ENCODE data around the gene RNF13.
A peak's percentile ranks its signal among the peaks of the same experiment; 100 is the strongest.

RNF13 gene

GRCh38 chr3:149964291-149964690 is 151.3 kb downstream of the RNF13 start:
- FAIRE-seq (no peak), DNase-seq (ENCODE audit: insufficient read length, low spot score) (no peak)
- TF ChIP-seq CTCF (IDR thresholded peaks at IDR 0.05; ENCODE audit: insufficient read depth, missing control alignments) = no peak

DNA sequence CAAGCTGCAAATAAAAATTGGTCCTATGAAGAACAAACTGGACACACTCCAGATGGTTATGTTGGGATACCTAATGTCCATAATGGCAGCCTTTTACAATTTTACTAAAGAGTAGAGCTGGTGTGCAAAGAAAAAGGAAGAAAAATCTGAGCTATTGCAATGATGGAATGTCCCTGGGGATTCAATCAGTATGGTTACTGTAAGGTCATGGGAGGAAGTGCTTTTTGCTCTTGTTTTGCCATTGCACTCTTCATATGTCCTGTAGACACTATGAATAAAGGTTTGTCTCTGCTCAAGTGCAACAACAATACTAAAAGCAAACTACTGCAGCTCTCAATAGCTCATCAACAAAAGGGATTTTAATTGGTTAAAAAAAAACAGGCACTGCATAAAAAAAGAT is 152.3 kb downstream of the RNF13 start:
- no peak for TF ChIP-seq CTCF (IDR thresholded peaks at IDR 0.05; ENCODE audit: insufficient read depth, missing control alignments)
- no peak for DNase-seq (ENCODE audit: insufficient read length, low spot score)
- no peak for FAIRE-seq

DNA sequence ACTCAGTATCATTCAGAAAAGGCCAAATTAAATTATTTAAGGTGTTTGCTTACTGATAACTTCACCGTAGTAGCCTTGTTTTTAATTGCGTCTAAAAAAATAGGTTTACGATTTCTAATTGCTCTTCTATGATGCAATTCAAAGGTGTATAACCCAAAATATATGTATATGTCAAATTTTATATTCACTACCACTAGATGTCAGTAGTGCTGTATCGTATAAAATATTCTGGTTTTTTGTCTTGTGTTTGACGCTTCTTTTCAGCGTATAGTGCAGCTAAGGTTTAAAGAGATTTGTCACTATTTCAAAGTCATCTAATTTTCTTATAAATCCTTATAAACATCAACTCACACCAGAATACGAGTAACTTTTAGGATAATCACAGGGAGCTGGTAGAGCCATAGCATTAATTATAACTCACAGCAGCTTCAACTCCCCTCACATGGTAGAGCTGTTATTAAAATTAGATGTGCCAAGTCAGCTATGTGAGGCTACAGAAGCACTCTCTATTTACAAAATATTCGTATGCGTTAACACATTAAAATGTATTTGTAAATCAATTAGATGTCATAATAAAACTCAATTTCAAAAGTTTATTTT is 154.2 kb downstream of the RNF13 start:
- peak; percentile 35 for FAIRE-seq
- TF ChIP-seq CTCF (IDR thresholded peaks at IDR 0.05; ENCODE audit: insufficient read depth, missing control alignments) = peak; percentile 61
- DNase-seq (ENCODE audit: insufficient read length, low spot score) = no peak

DNA sequence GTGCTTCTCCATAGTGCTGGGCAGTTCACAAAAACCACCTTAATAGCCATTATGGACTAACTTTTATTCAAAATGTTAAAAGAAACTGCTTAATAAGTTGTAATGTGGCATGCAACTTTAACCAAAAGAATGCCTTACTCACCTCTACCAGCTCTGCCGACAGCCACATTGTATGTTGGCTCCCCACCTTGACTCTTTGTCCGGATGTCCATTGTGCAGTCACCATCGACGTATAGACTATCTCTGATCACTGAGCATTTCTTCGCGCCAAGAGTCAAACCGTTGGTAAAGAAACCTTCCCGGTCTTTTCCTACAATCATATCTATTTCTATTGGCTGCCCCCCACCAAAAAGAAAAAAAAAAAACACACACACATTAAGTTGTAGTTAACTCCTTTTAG is 155.2 kb downstream of the RNF13 start:
- FAIRE-seq = no peak
- no peak for TF ChIP-seq CTCF (IDR thresholded peaks at IDR 0.05; ENCODE audit: insufficient read depth, missing control alignments)
- no peak for DNase-seq (ENCODE audit: insufficient read length, low spot score)

DNA sequence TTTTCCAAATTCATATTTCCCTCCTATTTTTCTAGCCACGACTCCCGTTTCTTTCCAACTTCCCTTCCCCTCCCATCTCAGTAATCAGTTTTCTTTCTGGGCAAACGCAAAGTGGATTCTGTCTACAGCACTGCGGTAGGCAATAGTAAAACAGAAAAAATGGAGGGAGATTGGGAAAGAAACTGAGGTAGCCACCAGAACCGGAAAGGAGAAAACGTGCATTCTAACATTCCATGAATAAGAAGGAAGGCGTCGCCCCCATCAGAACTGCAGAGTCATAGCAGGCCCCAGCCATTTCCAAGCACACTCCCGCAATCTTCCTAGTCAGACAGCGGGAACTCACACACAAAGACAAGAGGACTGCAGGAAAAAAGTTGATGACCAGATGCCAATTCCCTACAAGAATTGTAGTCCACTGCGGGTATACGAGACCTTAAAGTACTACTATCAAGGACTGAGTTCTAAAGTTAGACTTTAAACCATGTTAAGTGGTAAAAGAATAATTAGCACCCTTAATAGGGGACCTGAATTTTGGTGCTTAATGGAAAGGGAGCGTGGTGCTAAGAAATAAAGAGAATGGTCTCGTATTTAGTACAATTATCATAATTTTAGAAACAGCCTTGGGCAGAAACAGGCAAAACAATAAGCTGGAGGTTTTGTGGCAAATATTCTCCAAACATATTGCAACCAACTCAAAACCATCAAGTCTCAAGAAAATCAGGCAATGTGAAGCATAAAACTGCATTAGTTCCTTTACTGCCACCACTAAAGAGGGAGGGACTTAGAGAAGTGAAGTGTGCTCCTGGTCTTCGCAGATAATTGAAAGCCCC is 156.3 kb downstream of the RNF13 start:
- no peak for TF ChIP-seq CTCF (IDR thresholded peaks at IDR 0.05; ENCODE audit: insufficient read depth, missing control alignments)
- FAIRE-seq (peak; percentile 16), DNase-seq (ENCODE audit: insufficient read length, low spot score) (no peak)

DNA sequence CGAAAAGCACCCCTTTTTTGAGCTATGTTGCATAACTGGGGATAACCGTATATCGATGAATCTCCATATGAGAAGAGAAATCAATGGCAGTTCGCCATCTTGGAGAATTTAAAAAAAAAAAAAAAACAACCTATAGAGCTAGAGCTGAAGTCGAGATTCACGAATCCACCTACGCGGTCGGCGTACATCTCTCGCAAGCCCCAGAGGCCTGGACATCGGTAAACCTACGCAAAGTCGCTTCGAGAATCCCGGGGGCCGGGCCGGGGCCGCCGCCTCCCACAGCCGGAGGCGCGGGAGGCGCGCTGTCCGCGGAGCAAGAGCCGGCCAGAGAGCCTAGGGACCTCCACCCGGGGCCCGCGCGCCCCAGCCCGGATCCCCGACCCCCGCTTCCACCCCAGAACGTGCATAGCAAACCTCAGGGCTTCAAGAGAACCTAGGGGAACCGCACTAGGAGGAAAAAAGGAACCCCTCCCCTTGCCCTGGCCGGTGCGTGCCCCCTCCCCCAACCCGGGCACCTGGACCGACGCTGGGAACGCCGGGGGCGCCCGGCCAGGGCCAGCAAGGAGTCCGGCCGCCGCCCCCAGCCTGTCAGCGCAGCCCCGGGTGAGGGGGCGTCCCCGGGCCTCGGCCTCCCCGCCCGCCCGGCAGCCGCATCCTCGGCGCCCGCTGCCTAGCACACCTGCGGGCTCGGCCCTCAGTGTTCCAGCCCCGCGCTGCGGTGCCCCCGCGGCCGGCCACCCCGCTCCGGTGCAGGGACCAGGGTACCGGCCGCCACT is 157.1 kb downstream of the RNF13 start:
- FAIRE-seq (no peak), DNase-seq (ENCODE audit: insufficient read length, low spot score) (no peak)
- no peak for TF ChIP-seq CTCF (IDR thresholded peaks at IDR 0.05; ENCODE audit: insufficient read depth, missing control alignments)

Data from D721Med (cell line).